HepG2 (cell line): ENCODE results near the gene NEURL1B.

Experiments
- MZF1 ChIP-seq: sonication (generic); formaldehyde crosslinking; IDR thresholded peaks from 2 replicates; pipeline ENCODE4 v1.8.1; 2023; ENCODE audit warnings: mild to moderate bottlenecking, missing genetic modification reagents, borderline replicate concordance
- RAD21 ChIP-seq: fragments of 450-650 bp; formaldehyde crosslinking; IDR thresholded peaks from 2 replicates; pipeline ENCODE4 v1.5.0; 2020; ENCODE audit warnings: mild to moderate bottlenecking
- TIGD3 ChIP-seq: sonication (generic); formaldehyde crosslinking; IDR thresholded peaks from 2 replicates; pipeline ENCODE4 v1.5.1; 2020; ENCODE audit warnings: mild to moderate bottlenecking, missing genetic modification reagents, borderline replicate concordance
- U2AF2 ChIP-seq: fragments of 200-400 bp; formaldehyde crosslinking; IDR thresholded peaks from 2 replicates; pipeline ENCODE4 v1.6.1; 2017; ENCODE audit warnings: low read depth, mild to moderate bottlenecking, low read length
- ZFP91 ChIP-seq: sonication (generic); formaldehyde crosslinking; IDR thresholded peaks from 2 replicates; pipeline ENCODE4 v1.9.0; 2022; ENCODE audit warnings: missing genetic modification reagents, mild to moderate bottlenecking, borderline replicate concordance

- TF ChIP-seq TIGD3 (CRISPR knock-in tag) = no peak
- TF ChIP-seq U2AF2 = no peak
- no peak for TF ChIP-seq ZFP91 (CRISPR knock-in tag)
- TF ChIP-seq MZF1 (CRISPR knock-in tag) = no peak
- no peak for TF ChIP-seq RAD21
Measured at GRCh38 chr5:172736508-172737135, 95.6 kb downstream of the NEURL1B start.
